ENCODE results near the gene SCO2. TPM values are rescaled to one million over a fixed set of nuclear protein-coding genes. Genes with fewer than 3 reads are reported as not detected.

Gene SCO2
- total RNA-seq, 2 donors from 2014 or later = 3.5 to 4.5 TPM

DNA sequence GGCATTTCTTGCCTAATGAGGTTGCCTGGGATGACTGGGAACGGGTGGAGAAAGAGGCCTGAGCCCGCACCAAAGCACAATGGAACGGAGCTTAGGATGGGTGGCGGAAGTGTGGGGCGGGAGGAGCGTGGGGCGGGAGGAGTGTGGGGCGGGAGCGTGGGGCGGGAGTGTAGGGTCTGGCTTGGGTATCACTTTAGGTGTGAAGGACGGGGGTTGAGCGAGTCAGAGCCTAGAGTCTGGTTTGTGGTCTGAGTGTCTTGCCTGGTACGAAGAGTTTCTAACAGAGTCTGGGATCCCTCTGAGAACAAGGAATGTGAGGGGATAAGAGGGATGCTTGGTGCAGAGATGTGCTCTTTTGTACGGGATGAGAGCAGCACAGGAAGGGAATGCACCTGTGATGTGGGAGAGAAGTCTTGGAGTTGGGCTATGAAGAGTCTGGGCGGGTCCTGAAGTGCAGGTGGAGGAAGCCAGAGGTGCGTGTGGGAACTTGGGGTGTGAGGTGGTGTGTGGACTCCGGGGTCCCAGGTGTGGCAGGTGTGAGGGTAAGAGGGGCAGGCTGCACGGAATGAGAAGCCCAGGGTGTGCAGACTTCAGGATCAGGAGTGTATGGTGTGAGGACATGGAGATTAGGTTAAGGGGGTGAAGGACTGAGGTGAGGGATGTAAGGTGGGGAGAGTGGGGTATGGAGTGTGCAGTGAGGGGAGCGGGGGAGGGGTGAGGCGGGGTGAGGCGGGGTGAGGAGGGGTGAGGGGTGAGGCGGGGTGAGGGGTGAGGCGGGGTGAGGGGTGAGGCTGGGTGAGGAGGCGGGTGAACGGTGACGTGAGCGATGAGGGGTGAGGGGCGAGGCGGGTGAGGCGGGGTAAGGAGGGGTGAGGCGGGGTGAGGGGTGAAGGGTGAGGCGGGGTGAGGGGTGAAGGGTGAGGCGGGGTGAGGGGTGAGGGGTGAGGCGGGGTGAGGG is 36.3 kb upstream of the SCO2 start:
- DNase-seq (ENCODE audit: low spot score) = no peak

DNA sequence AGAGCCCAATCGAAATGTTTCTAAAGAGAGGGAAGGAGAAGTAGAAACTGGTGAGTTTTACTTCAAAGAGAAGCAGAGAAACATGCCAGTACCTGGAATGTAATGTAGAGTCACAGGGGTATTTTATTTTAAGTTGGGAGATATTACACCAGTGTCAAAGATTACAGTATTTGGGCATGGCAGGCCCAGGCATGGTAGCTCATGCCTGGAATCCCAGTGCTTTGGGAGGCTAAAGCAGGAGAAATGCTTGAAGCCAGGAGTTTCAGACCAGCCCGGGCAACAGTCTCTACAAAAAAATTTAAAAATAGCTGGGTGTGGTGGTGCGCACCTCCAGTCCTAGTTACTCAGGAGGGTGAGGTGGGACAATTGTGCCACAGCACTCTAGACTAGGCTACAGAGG is 34.6 kb upstream of the SCO2 start:
- Histone ChIP-seq H3K27ac (no peak overlapping the region), H3K4me3 (no peak overlapping the region), H3K36me3 (no peaks in the 10 kb centered on the region), H3K4me1 (ENCODE audit: control insufficient read depth in 1 of 2, low read depth in 2 of 2) (peaks cover 9 to 13% of the 10 kb centered on the region in 2 donors), H3K9me3 (no peaks in the 10 kb centered on the region), H3K27me3 (replicated peaks; ENCODE audit: insufficient read depth) (no peaks in the 10 kb centered on the region)
- TF ChIP-seq, protein P1, sequence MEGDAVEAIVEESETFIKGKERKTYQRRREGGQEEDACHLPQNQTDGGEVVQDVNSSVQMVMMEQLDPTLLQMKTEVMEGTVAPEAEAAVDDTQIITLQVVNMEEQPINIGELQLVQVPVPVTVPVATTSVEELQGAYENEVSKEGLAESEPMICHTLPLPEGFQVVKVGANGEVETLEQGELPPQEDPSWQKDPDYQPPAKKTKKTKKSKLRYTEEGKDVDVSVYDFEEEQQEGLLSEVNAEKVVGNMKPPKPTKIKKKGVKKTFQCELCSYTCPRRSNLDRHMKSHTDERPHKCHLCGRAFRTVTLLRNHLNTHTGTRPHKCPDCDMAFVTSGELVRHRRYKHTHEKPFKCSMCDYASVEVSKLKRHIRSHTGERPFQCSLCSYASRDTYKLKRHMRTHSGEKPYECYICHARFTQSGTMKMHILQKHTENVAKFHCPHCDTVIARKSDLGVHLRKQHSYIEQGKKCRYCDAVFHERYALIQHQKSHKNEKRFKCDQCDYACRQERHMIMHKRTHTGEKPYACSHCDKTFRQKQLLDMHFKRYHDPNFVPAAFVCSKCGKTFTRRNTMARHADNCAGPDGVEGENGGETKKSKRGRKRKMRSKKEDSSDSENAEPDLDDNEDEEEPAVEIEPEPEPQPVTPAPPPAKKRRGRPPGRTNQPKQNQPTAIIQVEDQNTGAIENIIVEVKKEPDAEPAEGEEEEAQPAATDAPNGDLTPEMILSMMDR (IDR thresholded peaks at IDR 0.05) = no peak
- no peak for ATAC-seq (ENCODE audit: insufficient number of reproducible peaks, low FRiP score, low read depth)
- DNase-seq (ENCODE audit: low spot score) = no peak

More for the DNA sequence above, 36.3 kb upstream of the SCO2 start:
- Histone ChIP-seq H3K9me3 (no peaks in the 10 kb centered on the region), H3K4me1 (ENCODE audit: control insufficient read depth in 1 of 2, low read depth in 2 of 2) (peaks cover 9 to 13% of the 10 kb centered on the region in 2 donors), H3K4me3 (no peak overlapping the region), H3K27me3 (replicated peaks; ENCODE audit: insufficient read depth) (no peaks in the 10 kb centered on the region), H3K36me3 (no peaks in the 10 kb centered on the region), H3K27ac (no peak overlapping the region)
- ATAC-seq (ENCODE audit: insufficient number of reproducible peaks, low FRiP score, low read depth) = no peak
- TF ChIP-seq, protein P1 (IDR thresholded peaks at IDR 0.05) = no peak

DNA sequence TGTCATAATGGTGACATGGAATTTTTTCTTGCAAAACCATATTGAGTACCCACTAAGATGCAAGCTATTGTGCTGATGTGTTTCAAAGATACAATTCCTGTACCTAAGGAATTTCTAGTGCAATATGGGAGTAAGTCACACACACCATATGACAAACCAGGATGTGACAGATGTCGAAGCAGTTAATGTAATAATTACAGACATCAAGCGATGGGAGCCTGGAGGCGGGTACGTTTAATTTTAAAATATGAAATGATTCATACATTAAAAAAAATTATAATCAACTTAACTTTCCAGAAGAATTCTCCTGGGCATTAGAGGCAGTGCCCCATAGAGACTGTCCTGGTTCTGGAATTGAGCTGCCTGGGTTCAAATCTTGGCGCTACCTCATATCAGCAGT is 31.3 kb upstream of the SCO2 start:
- no peak for DNase-seq (ENCODE audit: low spot score)
- Histone ChIP-seq H3K4me1 (ENCODE audit: control insufficient read depth in 1 of 2, low read depth in 2 of 2) (no peaks in the 10 kb centered on the region), H3K4me3 (no peak overlapping the region), H3K36me3 (no peaks in the 10 kb centered on the region), H3K9me3 (no peaks in the 10 kb centered on the region), H3K27me3 (replicated peaks; ENCODE audit: insufficient read depth) (no peaks in the 10 kb centered on the region), H3K27ac (no peak overlapping the region)
- ATAC-seq (ENCODE audit: insufficient number of reproducible peaks, low FRiP score, low read depth) = no peak
- TF ChIP-seq, protein P1 (IDR thresholded peaks at IDR 0.05) = no peak

DNA sequence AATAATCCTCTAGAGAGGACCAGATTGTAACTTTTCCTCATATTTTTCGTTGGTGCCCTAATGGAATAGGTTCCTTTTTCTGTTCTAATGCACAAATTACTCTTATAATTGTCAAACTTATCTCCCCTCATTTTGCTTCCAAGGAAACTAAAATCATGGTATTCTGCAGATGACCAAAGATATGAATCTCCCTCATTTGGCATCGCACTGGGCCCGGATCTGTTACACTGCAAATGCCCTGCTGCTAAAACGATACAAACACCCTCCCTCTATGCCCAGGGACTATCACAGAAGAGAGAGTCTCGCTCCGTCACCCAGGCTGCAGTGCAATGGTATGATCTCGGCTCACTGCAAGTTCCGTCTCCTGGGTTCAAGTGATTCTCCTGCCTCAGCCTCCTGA is 27.9 kb upstream of the SCO2 start:
- no peaks in the 10 kb centered on the region for H3K9me3 ChIP-seq
- H3K27me3 ChIP-seq (replicated peaks; ENCODE audit: insufficient read depth) = no peaks in the 10 kb centered on the region
- DNase-seq (ENCODE audit: low spot score) = no peak
- H3K4me1 ChIP-seq (ENCODE audit: control insufficient read depth in 1 of 2, low read depth in 2 of 2) = peaks cover 0 to 8% of the 10 kb centered on the region in 2 donors
- TF ChIP-seq, protein P1 (IDR thresholded peaks at IDR 0.05) = no peak
- ATAC-seq (ENCODE audit: insufficient number of reproducible peaks, low FRiP score, low read depth) = no peak
- H3K4me3 ChIP-seq = no peak overlapping the region
- no peak overlapping the region for H3K27ac ChIP-seq
- no peaks in the 10 kb centered on the region for H3K36me3 ChIP-seq

DNA sequence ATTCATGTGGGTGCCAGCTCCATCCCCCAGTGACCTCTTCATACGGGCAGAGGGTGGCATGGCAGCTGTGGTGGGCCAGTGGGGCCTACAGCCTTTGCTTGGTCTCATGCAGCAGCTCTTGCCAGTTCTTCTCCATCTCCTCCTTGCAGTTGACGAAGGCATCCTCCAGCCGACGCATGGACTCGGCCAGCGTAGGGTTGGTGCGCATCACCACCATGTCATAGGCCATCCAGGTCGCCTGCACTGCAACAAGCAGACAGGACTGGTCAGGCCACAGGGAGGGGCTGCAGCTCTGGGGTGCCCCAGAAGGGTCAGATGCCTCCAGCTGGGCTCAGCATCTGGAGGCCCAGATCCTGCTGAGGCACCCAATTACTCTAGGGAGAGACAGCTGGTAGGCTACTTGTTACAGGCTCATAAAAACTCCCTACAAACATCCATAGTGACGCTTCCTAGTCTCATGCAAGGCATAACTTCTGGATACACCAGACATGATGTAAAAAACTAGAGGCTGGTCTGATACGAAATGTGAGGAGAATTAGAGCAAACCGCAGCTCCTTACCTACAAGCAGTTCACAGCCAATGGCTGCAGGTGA is 25.9 kb upstream of the SCO2 start:
- H3K36me3 ChIP-seq = no peaks in the 10 kb centered on the region
- H3K9me3 ChIP-seq = no peaks in the 10 kb centered on the region
- TF ChIP-seq, protein P1 (IDR thresholded peaks at IDR 0.05) = no peak
- DNase-seq (ENCODE audit: low spot score) = no peak
- no peak for ATAC-seq (ENCODE audit: insufficient number of reproducible peaks, low FRiP score, low read depth)
- no peak overlapping the region for H3K4me3 ChIP-seq
- no peaks in the 10 kb centered on the region for H3K27me3 ChIP-seq (replicated peaks; ENCODE audit: insufficient read depth)
- H3K4me1 ChIP-seq (ENCODE audit: control insufficient read depth in 1 of 2, low read depth in 2 of 2) = peaks cover 0 to 11% of the 10 kb centered on the region in 2 donors
- H3K27ac ChIP-seq = no peak overlapping the region
